Measurements from ENCODE around the gene NMT1. TPM values are rescaled to one million over a fixed set of nuclear protein-coding genes. Genes with fewer than 3 reads are reported as not detected.

NMT1 gene
- total and polyA plus RNA-seq, 9 donors, result 34.0 to 49.1 (median 37.9) TPM

GRCh38 chr17:45034599-45034998 lies 26.5 kb upstream of the NMT1 start:
- no peak overlapping the region for H3K27ac ChIP-seq (ENCODE audit: low read length)
- no peaks in the 10 kb centered on the region for H3K9me3 ChIP-seq (replicated peaks; ENCODE audit: control insufficient read depth, low read depth, low read length)
- DNase-seq, result no peak
- peaks cover 16% of the 10 kb centered on the region for H3K4me1 ChIP-seq (ENCODE audit: control insufficient read depth, insufficient read depth, low read length)
- no peaks in the 10 kb centered on the region for H3K27me3 ChIP-seq (ENCODE audit: control insufficient read depth, insufficient read depth, low read length)
- peaks cover 59% of the 10 kb centered on the region for H3K36me3 ChIP-seq (ENCODE audit: control insufficient read depth, insufficient read depth, low read length)
- 82% methylated on average over 12 of the region's 14 CpGs for WGBS (ENCODE audit: insufficient coverage)
- no peak overlapping the region for H3K4me3 ChIP-seq (ENCODE audit: low read length)

GRCh38 chr17:45035848-45036247 lies 25.3 kb upstream of the NMT1 start:
- Histone ChIP-seq H3K36me3 (ENCODE audit: control insufficient read depth, insufficient read depth, low read length) (peaks cover 46% of the 10 kb centered on the region), H3K9me3 (replicated peaks; ENCODE audit: control insufficient read depth, low read depth, low read length) (no peaks in the 10 kb centered on the region), H3K4me1 (ENCODE audit: control insufficient read depth, insufficient read depth, low read length) (peaks cover 23% of the 10 kb centered on the region), H3K27ac (ENCODE audit: low read length) (no peak overlapping the region), H3K4me3 (ENCODE audit: low read length) (no peak overlapping the region), H3K27me3 (ENCODE audit: control insufficient read depth, insufficient read depth, low read length) (no peaks in the 10 kb centered on the region)
- DNase-seq, result peak; percentile 33
- WGBS (ENCODE audit: insufficient coverage), result 75% methylated on average over 11 of the region's 14 CpGs

- no peak overlapping the region for H3K4me3 ChIP-seq (ENCODE audit: low read length)
- WGBS (ENCODE audit: insufficient coverage), result 0% methylated on average over 1 of the region's 3 CpGs
- peak overlapping the region; percentile 11 for H3K27ac ChIP-seq (ENCODE audit: low read length)
- H3K4me1 ChIP-seq (ENCODE audit: control insufficient read depth, insufficient read depth, low read length), result peaks cover 26% of the 10 kb centered on the region
- peaks cover 38% of the 10 kb centered on the region for H3K36me3 ChIP-seq (ENCODE audit: control insufficient read depth, insufficient read depth, low read length)
- DNase-seq, result peak; percentile 86
- no peaks in the 10 kb centered on the region for H3K27me3 ChIP-seq (ENCODE audit: control insufficient read depth, insufficient read depth, low read length)
- H3K9me3 ChIP-seq (replicated peaks; ENCODE audit: control insufficient read depth, low read depth, low read length), result no peaks in the 10 kb centered on the region
Observed at GRCh38 chr17:45036691-45037090, 24.4 kb upstream of the NMT1 start.

DNA sequence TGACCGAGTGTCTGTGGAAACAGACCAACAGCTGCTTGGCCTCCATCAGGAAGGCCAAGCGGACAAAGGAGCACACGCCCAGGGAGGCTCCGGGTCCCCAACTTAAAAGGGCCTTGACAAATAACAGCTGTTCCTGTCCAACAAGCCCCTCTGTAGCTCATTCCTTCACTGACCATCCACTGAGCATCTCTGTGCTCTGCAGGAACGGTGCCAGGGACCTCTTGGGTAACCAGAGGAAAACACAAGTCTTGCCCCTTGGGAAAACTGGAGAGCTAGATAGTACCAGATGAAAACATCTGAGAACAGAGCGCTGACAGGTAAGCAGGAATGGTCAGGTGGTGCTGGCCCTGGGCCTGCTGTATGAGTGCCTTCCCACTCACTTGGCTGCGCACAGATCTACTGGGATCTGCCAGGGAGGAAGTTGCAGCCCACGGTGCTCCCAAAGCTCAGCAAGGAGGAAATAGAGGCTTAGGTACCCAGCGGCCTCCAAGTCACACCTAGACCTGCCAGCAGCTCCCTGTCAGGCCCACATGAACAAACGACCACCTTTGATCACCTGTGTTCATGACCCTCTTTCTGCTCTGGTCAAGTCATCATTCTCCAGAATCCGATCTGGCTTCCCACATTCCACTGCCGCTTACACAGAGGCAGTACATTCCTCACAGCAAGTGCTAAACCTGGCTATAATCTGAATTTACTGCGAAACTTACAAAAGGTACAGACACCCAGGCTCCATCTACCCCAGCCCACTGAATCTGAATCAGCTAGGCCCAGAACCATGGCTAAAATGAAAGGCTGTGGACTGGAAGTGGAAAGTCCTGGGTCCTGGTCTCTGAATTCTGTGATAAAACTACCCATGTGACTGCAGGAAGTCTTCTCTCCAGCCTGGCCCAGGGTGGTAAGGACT lies 22.1 kb upstream of the NMT1 start:
- H3K4me1 ChIP-seq (ENCODE audit: control insufficient read depth, insufficient read depth, low read length), result peaks cover 40% of the 10 kb centered on the region
- H3K4me3 ChIP-seq (ENCODE audit: low read length), result no peak overlapping the region
- no peaks in the 10 kb centered on the region for H3K9me3 ChIP-seq (replicated peaks; ENCODE audit: control insufficient read depth, low read depth, low read length)
- 23% methylated on average over 11 of the region's 13 CpGs for WGBS (ENCODE audit: insufficient coverage)
- H3K27me3 ChIP-seq (ENCODE audit: control insufficient read depth, insufficient read depth, low read length), result no peaks in the 10 kb centered on the region
- peaks cover 22% of the 10 kb centered on the region for H3K36me3 ChIP-seq (ENCODE audit: control insufficient read depth, insufficient read depth, low read length)
- peak overlapping the region; percentile 31 for H3K27ac ChIP-seq (ENCODE audit: low read length)
- DNase-seq, result peak; percentile 79

GRCh38 chr17:45040459-45040858 lies 20.7 kb upstream of the NMT1 start:
- Histone ChIP-seq H3K4me3 (ENCODE audit: low read length) (no peak overlapping the region), H3K27ac (ENCODE audit: low read length) (no peak overlapping the region), H3K9me3 (replicated peaks; ENCODE audit: control insufficient read depth, low read depth, low read length) (no peaks in the 10 kb centered on the region), H3K4me1 (ENCODE audit: control insufficient read depth, insufficient read depth, low read length) (peaks cover 43% of the 10 kb centered on the region), H3K27me3 (ENCODE audit: control insufficient read depth, insufficient read depth, low read length) (no peaks in the 10 kb centered on the region), H3K36me3 (ENCODE audit: control insufficient read depth, insufficient read depth, low read length) (peaks cover 13% of the 10 kb centered on the region)
- DNase-seq, result peak; percentile 72
- WGBS (ENCODE audit: insufficient coverage), result 50% methylated on average over 3 of the region's 4 CpGs

DNA sequence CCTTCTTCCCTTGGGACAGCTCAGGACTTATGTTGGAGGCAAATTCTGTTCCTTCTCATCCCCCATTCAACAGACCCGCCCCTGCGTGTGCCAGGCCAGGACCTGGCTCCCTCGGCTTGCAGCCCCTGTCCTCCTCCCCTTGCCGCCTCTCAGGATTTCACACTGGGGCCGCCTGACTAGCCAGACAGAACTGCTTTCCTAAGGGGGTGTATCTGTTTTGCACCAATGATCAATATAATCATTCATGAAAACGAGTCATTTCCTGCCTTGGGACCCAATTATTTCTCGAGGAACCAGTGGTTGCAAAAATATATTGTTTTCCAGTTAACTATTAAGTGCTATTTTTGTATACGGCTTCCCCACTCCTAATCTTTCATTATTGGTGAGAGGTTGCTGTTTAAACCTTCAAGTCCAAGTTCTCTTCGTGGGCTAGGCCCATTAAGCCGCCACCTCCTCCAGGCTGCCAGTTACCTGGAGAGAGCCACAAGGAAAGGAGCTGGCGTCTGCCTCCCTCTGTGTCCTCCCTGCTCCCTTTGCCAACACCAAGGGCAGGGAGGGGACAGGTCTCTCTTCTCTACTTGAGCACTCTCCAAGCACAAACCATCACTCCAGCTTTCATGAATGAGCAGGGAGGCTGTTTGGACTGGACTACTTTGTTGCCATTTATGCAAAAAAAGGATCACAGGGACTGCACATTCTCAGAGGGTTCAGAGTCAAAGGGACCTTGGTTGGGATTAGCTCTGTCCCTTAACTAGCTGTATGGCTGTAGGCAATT lies 18.6 kb upstream of the NMT1 start:
- H3K4me3 ChIP-seq (ENCODE audit: low read length), result no peak overlapping the region
- H3K36me3 ChIP-seq (ENCODE audit: control insufficient read depth, insufficient read depth, low read length), result peaks cover 12% of the 10 kb centered on the region
- H3K4me1 ChIP-seq (ENCODE audit: control insufficient read depth, insufficient read depth, low read length), result peaks cover 43% of the 10 kb centered on the region
- H3K27me3 ChIP-seq (ENCODE audit: control insufficient read depth, insufficient read depth, low read length), result no peaks in the 10 kb centered on the region
- no peak for DNase-seq
- H3K9me3 ChIP-seq (replicated peaks; ENCODE audit: control insufficient read depth, low read depth, low read length), result no peaks in the 10 kb centered on the region
- 100% methylated on average over 2 of the region's 11 CpGs for WGBS (ENCODE audit: insufficient coverage)
- H3K27ac ChIP-seq (ENCODE audit: low read length), result no peak overlapping the region

DNA sequence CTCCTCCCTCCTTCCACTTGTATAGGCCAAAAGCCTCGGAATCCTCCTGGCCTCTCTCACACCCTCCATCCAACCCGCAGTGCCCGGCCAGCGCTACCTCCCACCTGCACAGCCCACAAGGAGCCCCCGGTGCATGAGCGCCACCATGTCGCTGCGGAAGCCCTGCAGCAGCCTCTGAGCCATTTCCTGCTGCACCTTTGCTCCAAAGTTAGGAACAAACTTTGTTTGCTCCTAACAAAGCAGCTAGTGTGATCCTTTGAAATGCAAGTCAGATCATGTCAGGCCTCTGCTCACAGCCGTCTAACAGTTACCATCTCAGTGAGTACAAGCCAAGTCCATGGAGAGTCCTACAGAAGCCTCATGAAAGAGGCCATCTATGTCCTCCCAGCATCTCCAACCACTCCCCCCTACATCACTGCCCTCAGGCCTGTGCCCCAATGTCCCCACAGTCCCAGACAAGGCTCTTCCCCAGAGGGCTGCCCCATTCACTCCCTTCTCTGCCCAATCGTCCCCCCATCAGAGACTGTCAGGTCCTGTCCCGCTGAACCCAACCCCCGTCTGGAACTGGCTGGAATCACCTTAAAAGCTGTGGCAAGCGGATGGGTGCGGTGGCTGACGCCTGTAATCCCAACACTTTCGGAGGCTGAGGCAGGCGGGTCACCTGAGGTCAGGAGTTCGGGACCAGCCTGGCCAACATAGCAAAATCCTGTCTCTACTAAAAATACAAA lies 17.1 kb upstream of the NMT1 start:
- DNase-seq, result no peak

GRCh38 chr17:45046537-45047125 lies 14.5 kb upstream of the NMT1 start:
- H3K9me3 ChIP-seq (replicated peaks; ENCODE audit: control insufficient read depth, low read depth, low read length), result no peaks in the 10 kb centered on the region
- H3K27me3 ChIP-seq (ENCODE audit: control insufficient read depth, insufficient read depth, low read length), result no peaks in the 10 kb centered on the region
- H3K36me3 ChIP-seq (ENCODE audit: control insufficient read depth, insufficient read depth, low read length), result peaks cover 14% of the 10 kb centered on the region
- H3K4me1 ChIP-seq (ENCODE audit: control insufficient read depth, insufficient read depth, low read length), result peaks cover 24% of the 10 kb centered on the region
- DNase-seq, result no peak
- H3K4me3 ChIP-seq (ENCODE audit: low read length), result no peak overlapping the region
- WGBS (ENCODE audit: insufficient coverage), result 92% methylated on average over 2 of the region's 9 CpGs
- no peak overlapping the region for H3K27ac ChIP-seq (ENCODE audit: low read length)

More for the DNA sequence above, 17.1 kb upstream of the NMT1 start:
- H3K4me1 ChIP-seq (ENCODE audit: control insufficient read depth, insufficient read depth, low read length), result peaks cover 34% of the 10 kb centered on the region
- H3K36me3 ChIP-seq (ENCODE audit: control insufficient read depth, insufficient read depth, low read length), result peaks cover 14% of the 10 kb centered on the region
- no peak overlapping the region for H3K27ac ChIP-seq (ENCODE audit: low read length)
- H3K9me3 ChIP-seq (replicated peaks; ENCODE audit: control insufficient read depth, low read depth, low read length), result no peaks in the 10 kb centered on the region
- no peak overlapping the region for H3K4me3 ChIP-seq (ENCODE audit: low read length)
- no peaks in the 10 kb centered on the region for H3K27me3 ChIP-seq (ENCODE audit: control insufficient read depth, insufficient read depth, low read length)
- WGBS (ENCODE audit: insufficient coverage), result 71% methylated on average over 18 of the region's 18 CpGs

DNA sequence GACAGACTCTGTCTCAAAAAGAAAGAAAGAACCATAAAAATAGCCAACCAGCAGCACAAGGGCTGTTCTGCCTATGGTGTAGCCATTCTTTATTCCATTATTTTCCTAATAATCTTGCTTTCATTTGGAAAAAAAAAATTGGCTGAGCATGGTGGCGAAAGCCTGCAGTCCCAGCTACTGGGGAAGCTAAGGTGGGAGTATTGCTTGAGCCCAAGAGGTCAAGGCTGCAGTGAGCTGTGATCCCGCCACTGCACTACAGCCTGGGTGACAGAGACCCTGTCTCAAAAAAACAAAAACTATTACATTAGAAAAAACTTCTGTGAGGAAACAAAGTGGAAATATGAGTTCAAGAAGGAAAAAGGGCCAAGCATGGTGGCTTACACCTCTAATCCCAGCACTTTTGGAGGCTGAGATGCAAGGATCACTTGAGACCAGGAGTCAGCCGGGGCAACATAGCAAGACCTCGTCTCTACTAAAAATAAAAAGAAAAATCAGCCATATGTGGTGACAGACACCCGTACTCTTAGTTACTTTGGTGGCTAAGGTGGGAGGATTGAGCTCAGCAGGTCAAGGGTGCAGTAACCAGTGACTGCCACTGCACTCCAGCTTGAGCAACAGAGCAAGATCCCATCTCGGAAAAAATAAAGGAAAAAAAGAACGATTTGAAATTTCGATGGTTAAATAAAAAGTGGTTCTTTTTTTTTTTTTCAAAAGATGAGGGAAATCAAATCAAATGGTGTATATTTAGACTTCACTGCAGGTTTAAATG lies 12.1 kb upstream of the NMT1 start:
- Histone ChIP-seq H3K9me3 (replicated peaks; ENCODE audit: control insufficient read depth, low read depth, low read length) (no peaks in the 10 kb centered on the region), H3K27ac (ENCODE audit: low read length) (no peak overlapping the region), H3K4me1 (ENCODE audit: control insufficient read depth, insufficient read depth, low read length) (peaks cover 10% of the 10 kb centered on the region), H3K27me3 (ENCODE audit: control insufficient read depth, insufficient read depth, low read length) (no peaks in the 10 kb centered on the region), H3K36me3 (ENCODE audit: control insufficient read depth, insufficient read depth, low read length) (peaks cover 9% of the 10 kb centered on the region), H3K4me3 (ENCODE audit: low read length) (no peak overlapping the region)
- WGBS (ENCODE audit: insufficient coverage), result 89% methylated on average over 1 of the region's 8 CpGs
- DNase-seq, result no peak
